ENCODE measurements around the gene COL18A1.
A peak's percentile ranks its signal among the peaks of the same experiment; 100 is the strongest.

The COL18A1 gene

DNA sequence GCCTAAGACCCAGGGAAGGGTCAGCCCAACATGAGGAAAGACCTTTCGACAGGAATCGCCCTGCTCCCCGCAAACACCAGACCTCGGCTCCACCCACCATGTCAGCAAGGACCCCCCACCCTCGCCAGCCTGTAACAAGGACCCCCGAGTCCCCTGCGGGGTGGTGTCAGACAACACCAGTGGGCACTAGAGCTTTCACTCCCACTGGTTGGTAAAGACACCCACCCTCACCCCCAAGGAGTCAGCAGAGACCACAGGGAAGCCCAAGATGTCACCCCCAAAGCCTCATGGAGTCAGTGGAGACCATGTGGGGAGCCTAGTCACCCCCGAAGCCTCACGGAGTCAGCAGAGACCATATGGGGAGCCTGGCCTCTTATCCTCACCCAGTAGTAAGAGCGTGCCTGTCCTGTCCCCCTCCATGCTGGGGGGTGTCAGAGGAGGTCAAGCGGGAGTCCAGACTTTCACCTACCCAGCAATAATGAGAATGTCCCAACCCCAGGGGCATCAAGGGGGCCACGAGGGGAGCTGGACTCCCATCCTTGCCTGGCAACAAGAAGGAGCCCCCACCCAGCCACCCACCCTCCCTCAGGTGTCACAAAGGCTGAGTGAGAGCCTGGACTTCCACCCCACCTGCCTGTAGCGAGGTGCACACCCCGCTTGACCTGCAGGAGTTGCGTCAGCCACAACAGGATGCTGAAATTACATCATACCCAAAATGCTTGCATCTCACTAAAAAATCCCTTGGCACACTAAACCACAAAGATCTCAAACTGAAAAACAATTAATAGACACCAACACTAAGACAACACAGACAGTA, 112.5 kb downstream of the COL18A1 start:
- in situ Hi-C loops (cut with MboI; ENCODE audit: low sequenced_read_pairs, unreplicated experiment) = no loop called here
- peak; percentile 70 for DNase-seq (ENCODE audit: low spot score)
- TF ChIP-seq, protein P1, sequence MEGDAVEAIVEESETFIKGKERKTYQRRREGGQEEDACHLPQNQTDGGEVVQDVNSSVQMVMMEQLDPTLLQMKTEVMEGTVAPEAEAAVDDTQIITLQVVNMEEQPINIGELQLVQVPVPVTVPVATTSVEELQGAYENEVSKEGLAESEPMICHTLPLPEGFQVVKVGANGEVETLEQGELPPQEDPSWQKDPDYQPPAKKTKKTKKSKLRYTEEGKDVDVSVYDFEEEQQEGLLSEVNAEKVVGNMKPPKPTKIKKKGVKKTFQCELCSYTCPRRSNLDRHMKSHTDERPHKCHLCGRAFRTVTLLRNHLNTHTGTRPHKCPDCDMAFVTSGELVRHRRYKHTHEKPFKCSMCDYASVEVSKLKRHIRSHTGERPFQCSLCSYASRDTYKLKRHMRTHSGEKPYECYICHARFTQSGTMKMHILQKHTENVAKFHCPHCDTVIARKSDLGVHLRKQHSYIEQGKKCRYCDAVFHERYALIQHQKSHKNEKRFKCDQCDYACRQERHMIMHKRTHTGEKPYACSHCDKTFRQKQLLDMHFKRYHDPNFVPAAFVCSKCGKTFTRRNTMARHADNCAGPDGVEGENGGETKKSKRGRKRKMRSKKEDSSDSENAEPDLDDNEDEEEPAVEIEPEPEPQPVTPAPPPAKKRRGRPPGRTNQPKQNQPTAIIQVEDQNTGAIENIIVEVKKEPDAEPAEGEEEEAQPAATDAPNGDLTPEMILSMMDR (IDR thresholded peaks at IDR 0.05; ENCODE audit: borderline replicate concordance, control extremely low read depth, extremely low read depth, insufficient read depth, missing control alignments) = no peak

DNA sequence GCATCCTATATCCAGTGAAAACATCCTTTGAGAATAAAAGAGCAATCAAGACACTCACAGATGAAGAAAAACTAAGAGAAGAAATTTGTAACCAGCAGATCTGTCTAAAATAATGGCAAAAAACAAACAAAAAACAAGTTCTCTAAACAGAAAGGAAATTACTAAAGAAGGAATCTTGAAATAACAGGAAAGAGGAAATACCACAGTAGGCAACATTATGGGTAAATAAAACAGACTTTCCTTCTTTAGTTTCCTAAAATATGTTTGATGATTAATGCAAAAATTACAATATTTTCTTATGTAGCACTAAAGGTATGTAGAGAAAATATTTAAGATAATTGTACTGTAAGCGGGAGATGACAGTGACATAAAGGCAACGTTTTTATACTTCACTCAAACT, 113.8 kb downstream of the COL18A1 start:
- in situ Hi-C loops (cut with MboI; ENCODE audit: low sequenced_read_pairs, unreplicated experiment) = no loop called here
- TF ChIP-seq, protein P1 (IDR thresholded peaks at IDR 0.05; ENCODE audit: borderline replicate concordance, control extremely low read depth, extremely low read depth, insufficient read depth, missing control alignments) = no peak
- DNase-seq (ENCODE audit: low spot score) = no peak

DNA sequence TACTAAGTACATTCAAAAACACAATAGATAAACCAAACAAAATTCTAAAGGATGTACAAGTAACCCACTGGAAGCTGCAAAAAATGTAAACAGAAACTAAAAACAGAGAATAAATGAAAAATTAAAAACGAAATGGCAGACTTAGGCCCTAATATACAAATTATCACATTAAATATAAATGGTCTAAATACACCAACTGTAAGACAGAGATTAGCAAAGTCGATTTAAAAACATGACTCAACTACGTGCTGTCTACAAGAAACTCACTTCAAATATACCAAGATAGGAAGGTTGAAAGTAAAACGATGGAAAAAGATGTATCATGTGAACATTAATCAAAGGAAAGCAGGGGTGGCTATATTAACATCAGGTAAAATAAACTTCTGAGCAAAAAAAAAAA, 114.2 kb downstream of the COL18A1 start:
- TF ChIP-seq, protein P1 (IDR thresholded peaks at IDR 0.05; ENCODE audit: borderline replicate concordance, control extremely low read depth, extremely low read depth, insufficient read depth, missing control alignments) = no peak
- in situ Hi-C loops (cut with MboI; ENCODE audit: low sequenced_read_pairs, unreplicated experiment) = no loop called here
- DNase-seq (ENCODE audit: low spot score) = no peak

DNA sequence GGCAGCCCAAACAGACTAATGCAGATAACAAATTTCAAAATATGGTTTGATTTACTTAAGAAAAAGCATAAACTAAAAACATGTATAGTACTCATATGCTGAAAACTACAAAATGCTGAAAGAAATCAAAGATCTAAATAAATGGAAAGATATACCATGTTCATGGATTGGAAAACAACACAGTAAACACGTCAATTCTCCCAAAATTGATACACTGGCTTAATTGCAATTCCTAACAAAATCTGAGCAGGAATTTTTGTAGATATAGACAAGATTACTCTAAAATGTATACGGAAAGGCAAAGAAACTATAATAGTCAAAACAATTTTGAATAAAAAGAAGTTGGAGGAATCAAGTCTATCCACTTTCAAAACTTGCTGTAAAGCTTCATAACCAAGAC, 116.3 kb downstream of the COL18A1 start:
- DNase-seq (ENCODE audit: low spot score) = no peak
- in situ Hi-C loops (cut with MboI; ENCODE audit: low sequenced_read_pairs, unreplicated experiment) = no loop called here
- TF ChIP-seq, protein P1 (IDR thresholded peaks at IDR 0.05; ENCODE audit: borderline replicate concordance, control extremely low read depth, extremely low read depth, insufficient read depth, missing control alignments) = no peak

DNA sequence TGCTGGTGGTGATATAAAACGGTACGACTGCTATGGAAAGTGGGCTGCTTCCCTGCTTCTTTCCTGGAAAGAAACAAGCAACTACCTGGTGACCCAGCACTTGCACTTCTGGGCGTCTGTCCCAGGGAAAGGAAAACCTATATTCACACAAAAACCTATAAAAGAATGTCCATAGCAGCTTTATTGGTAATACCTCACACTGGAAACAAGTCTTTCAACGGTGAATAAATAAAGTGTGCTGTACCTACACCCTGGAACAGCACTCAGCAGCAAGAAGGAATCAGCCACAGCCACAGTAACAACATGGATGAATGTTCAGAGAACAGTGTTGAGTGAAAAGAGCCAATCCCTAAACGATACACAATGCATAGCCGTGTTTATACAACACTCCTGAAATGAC, 117.4 kb downstream of the COL18A1 start:
- DNase-seq (ENCODE audit: low spot score) = no peak
- in situ Hi-C loops (cut with MboI; ENCODE audit: low sequenced_read_pairs, unreplicated experiment) = no loop called here
- TF ChIP-seq, protein P1 (IDR thresholded peaks at IDR 0.05; ENCODE audit: borderline replicate concordance, control extremely low read depth, extremely low read depth, insufficient read depth, missing control alignments) = no peak

DNA sequence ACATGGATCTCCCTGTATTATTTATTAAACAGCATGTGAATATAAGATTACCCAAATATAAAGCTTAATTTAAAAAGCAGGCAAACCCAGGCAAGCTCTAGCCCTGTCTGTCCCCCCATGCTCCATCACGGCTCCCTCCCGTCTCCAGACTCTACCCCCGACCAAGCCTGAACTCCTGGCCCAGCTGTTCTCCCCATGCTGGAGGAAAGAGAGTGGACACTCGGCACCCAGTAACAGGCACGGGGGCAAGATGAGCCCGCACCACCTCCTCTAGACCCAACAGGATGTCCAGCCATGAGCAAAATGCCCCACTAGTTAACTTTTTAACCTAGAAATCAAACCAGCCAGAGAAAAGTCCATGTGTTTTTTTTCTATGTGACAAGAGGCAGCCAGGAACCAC, 118.0 kb downstream of the COL18A1 start:
- TF ChIP-seq, protein P1 (IDR thresholded peaks at IDR 0.05; ENCODE audit: borderline replicate concordance, control extremely low read depth, extremely low read depth, insufficient read depth, missing control alignments) = no peak
- no peak for DNase-seq (ENCODE audit: low spot score)
- in situ Hi-C loops (cut with MboI; ENCODE audit: low sequenced_read_pairs, unreplicated experiment) = no loop called here
